B cell (primary cell): Measurements from ENCODE around the gene KNOP1. TPM values are rescaled to one million over a fixed set of nuclear protein-coding genes. Genes with fewer than 3 reads are reported as not detected.

Source experiments
- ATAC-seq: fragments of 200-7000 bp; cut with Tn5 transposase; one replicate; pipeline ENCODE4 v1.10.0; 2021; ENCODE audit warnings: low read depth, mild to moderate bottlenecking, moderate number of reproducible peaks, moderate library complexity
- CTCF ChIA-PET: fragments of 350-600 bp; sonication (Branson Sonifier 250); formaldehyde crosslinking; loops from one replicate; lab custom pipeline; 2021; ENCODE audit warnings: antibody characterized with exemption, inconsistent platforms; lab: Charles Lee
- POLR2A ChIA-PET: fragments of 350-600 bp; sonication (Branson Sonifier 250); formaldehyde crosslinking; loops from one replicate; lab custom pipeline; 2021; ENCODE audit warnings: antibody characterized with exemption; lab: Charles Lee
- DNase-seq: peaks from one replicate; pipeline ENCODE4 v3.0.0; 2013
- H2AFZ ChIP-seq: 2 replicates; pipeline ENCODE4 v1.6.1; 2012; ENCODE audit warnings: mild to moderate bottlenecking, low read depth, low read length; ENCODE audit not compliant: insufficient read depth, poor library complexity, severe bottlenecking
- H3K27ac ChIP-seq, 2 donors: 1 replicate in 1 of 2; 2 replicates in 1 of 2; pipeline ENCODE4 v1.5.1; 2012 to 2013; ENCODE audit warnings: low read length in 2 of 2, mild to moderate bottlenecking in 2 of 2, moderate library complexity in 1 of 2
- H3K27me3 ChIP-seq, 4 experiments: fragments of 200-600 bp in 1 of 4; sonication (generic) in 1 of 4; replicated peaks in 1 of 4; 1 replicate in 2 of 4; 2 replicates in 2 of 4; pipeline versions ENCODE4 v1.6.1 to v1.7.0; 2013 to 2016; ENCODE audit warnings: low read length in 3 of 4, mild to moderate bottlenecking in 2 of 4, mixed read lengths in 1 of 4, moderate library complexity in 1 of 4; ENCODE audit not compliant: insufficient read depth in 4 of 4, control insufficient read depth in 3 of 4; ENCODE audit errors: control extremely low read depth in 1 of 4
- H3K36me3 ChIP-seq, 2 experiments: replicated peaks in 1 of 2; 1 replicate in 1 of 2; 2 replicates in 1 of 2; pipeline versions ENCODE4 v1.6.1 to v1.7.1; 2013; ENCODE audit warnings: low read length in 1 of 2; ENCODE audit not compliant: insufficient read depth in 2 of 2, control insufficient read depth in 1 of 2; ENCODE audit errors: control extremely low read depth in 1 of 2, extremely low read depth in 1 of 2
- H3K4me1 ChIP-seq, 2 donors: fragments of 200-600 bp in 1 of 2; sonication (generic) in 1 of 2; 1 replicate in 1 of 2; 2 replicates in 1 of 2; pipeline versions ENCODE4 v1.5.1 to v1.6.1; 2013 to 2017; ENCODE audit warnings: low read length in 2 of 2; ENCODE audit not compliant: control insufficient read depth in 2 of 2, insufficient read depth in 2 of 2
- H3K4me2 ChIP-seq: replicated peaks from 2 replicates; pipeline ENCODE3; 2012; ENCODE audit warnings: mild to moderate bottlenecking, low read depth, low read length; ENCODE audit not compliant: poor library complexity, severe bottlenecking
- H3K4me3 ChIP-seq, 5 experiments: fragments of 200-600 bp in 1 of 5; sonication (generic) in 1 of 5; 1 replicate in 3 of 5; 2 replicates in 2 of 5; pipeline versions ENCODE4 v1.5.1 to v1.7.0; 2011 to 2016; ENCODE audit warnings: low read length in 4 of 5, mild to moderate bottlenecking in 4 of 5, low read depth in 2 of 5, control low read depth in 1 of 5, moderate library complexity in 1 of 5; ENCODE audit not compliant: insufficient read depth in 1 of 5; ENCODE audit errors: control extremely low read depth in 1 of 5, extremely low read depth in 1 of 5
- H3K79me2 ChIP-seq: fragments of 200-600 bp; sonication (generic); one replicate; pipeline ENCODE4 v1.6.0; 2016; ENCODE audit warnings: low read length; ENCODE audit not compliant: control insufficient read depth, insufficient read depth
- H3K9ac ChIP-seq: fragments of 200-600 bp; sonication (generic); 2 replicates; pipeline ENCODE4 v1.6.1; 2017; ENCODE audit warnings: mild to moderate bottlenecking, low read length, moderate library complexity
- H3K9me3 ChIP-seq, 3 donors: one replicate each; pipeline versions ENCODE4 v1.6.1 to v1.7.1; 2013; ENCODE audit warnings: low read length in 2 of 3; ENCODE audit not compliant: control insufficient read depth in 2 of 3, insufficient read depth in 1 of 3; ENCODE audit errors: control extremely low read depth in 1 of 3
- H4K20me1 ChIP-seq: 2 replicates; pipeline ENCODE4 v1.6.0; 2012; ENCODE audit warnings: mild to moderate bottlenecking, low read length; ENCODE audit not compliant: insufficient read depth, control insufficient read depth, poor library complexity, severe bottlenecking
- H3K27ac Mint-ChIP-seq: one replicate; pipeline ENCODE4 v1.8.0; 2021; ENCODE audit warnings: mixed read lengths
- H3K27me3 Mint-ChIP-seq: one replicate; pipeline ENCODE4 v1.8.0; 2021; ENCODE audit warnings: mixed read lengths
- H3K4me1 Mint-ChIP-seq: one replicate; pipeline ENCODE4 v1.8.0; 2021; ENCODE audit warnings: mixed read lengths
- H3K4me3 Mint-ChIP-seq: one replicate; pipeline ENCODE4 v1.8.0; 2021; ENCODE audit warnings: mixed read lengths
- H3K9me3 Mint-ChIP-seq: one replicate; pipeline ENCODE4 v1.8.0; 2022; ENCODE audit warnings: mixed read lengths; ENCODE audit not compliant: insufficient read depth
- WGBS: methylation state at CpG from one replicate; pipeline ENCODE4 v1.1.5; 2013; ENCODE audit warnings: missing lambda C conversion rate; ENCODE audit not compliant: insufficient coverage; 5-methylcytosine and 5-hydroxymethylcytosine counted together
- intact Hi-C: fragments of 100-400 bp; cut with micrococcal nuclease; formaldehyde crosslinking; loops from one replicate; pipeline ENCODE4 v1.10.0; 2022
- polyA plus RNA-seq: library from polyadenylated mRNA; depleted of rRNA; stranded (reverse); fragments of >200 nt; gene quantifications from 2 replicates; pipeline ENCODE4 v1.2.3, GENCODE V29; 2012
- total RNA-seq, 2 donors: library from RNA; stranded (reverse); fragments of 120-200 nt in 1 of 2; gene quantifications; 1 replicate in 1 of 2; 2 replicates in 1 of 2; pipeline versions ENCODE4 v1.2.3 to v1.2.4, GENCODE V29; 2013 to 2022
- TF ChIP-seq, protein P1 (sequence below): fragments of 200-600 bp; IDR thresholded peaks from one replicate; pipeline ENCODE4 v1.8.0; 2022; ENCODE audit warnings: antibody characterized with exemption, mild to moderate bottlenecking

The KNOP1 gene
- total and polyA plus RNA-seq, 2 donors (not counting 1 experiment from before 2014, with no cell fraction given), result 1.6 to 16.9 TPM

DNA sequence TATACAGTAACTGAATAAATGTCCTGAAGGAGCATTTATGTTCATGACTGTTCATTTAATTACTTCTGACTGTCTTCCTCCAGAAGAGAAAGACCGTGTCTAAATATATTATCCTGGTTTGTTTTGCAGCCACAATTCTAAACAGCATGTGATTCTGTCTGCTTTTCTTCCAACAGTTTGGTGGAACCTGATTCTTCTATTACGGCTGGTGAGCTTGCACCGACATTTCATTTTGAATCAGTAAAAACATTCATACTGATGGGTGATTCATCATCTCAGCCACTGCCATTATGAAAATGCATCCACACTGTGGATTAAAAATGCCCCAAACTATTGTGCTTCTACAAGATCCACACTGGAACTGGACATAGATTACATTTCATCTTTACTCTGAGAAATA lies 16.9 kb downstream of the KNOP1 start:
- Histone ChIP-seq H3K36me3 (peaks cover 0 to 68% of the 10 kb centered on the region in 2 experiments), H3K27ac (no peak overlapping the region), H3K79me2 (no peaks in the 10 kb centered on the region), H3K4me2 (no peak overlapping the region), H3K9ac (no peak overlapping the region), H3K4me3 (no peak overlapping the region), H3K9me3 (no peaks in the 10 kb centered on the region), H3K4me1 (no peaks in the 10 kb centered on the region), H2AFZ (no peak overlapping the region), H3K27me3 (no peaks in the 10 kb centered on the region), H4K20me1 (no peaks in the 10 kb centered on the region)
- TF ChIP-seq, protein P1, sequence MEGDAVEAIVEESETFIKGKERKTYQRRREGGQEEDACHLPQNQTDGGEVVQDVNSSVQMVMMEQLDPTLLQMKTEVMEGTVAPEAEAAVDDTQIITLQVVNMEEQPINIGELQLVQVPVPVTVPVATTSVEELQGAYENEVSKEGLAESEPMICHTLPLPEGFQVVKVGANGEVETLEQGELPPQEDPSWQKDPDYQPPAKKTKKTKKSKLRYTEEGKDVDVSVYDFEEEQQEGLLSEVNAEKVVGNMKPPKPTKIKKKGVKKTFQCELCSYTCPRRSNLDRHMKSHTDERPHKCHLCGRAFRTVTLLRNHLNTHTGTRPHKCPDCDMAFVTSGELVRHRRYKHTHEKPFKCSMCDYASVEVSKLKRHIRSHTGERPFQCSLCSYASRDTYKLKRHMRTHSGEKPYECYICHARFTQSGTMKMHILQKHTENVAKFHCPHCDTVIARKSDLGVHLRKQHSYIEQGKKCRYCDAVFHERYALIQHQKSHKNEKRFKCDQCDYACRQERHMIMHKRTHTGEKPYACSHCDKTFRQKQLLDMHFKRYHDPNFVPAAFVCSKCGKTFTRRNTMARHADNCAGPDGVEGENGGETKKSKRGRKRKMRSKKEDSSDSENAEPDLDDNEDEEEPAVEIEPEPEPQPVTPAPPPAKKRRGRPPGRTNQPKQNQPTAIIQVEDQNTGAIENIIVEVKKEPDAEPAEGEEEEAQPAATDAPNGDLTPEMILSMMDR, result no peak
- CTCF ChIA-PET, result no interaction called here
- Mint-ChIP-seq H3K27me3 (no peaks in the 10 kb centered on the region), H3K4me3 (no peak overlapping the region), H3K27ac (no peak overlapping the region), H3K4me1 (no peaks in the 10 kb centered on the region), H3K9me3 (no peaks in the 10 kb centered on the region)
- WGBS, result 100% methylated on average over 1 of the region's 3 CpGs
- POLR2A ChIA-PET, result no interaction called here
- DNase-seq, result no peak
- no peak for ATAC-seq
- intact Hi-C loops, result no loop called here

DNA sequence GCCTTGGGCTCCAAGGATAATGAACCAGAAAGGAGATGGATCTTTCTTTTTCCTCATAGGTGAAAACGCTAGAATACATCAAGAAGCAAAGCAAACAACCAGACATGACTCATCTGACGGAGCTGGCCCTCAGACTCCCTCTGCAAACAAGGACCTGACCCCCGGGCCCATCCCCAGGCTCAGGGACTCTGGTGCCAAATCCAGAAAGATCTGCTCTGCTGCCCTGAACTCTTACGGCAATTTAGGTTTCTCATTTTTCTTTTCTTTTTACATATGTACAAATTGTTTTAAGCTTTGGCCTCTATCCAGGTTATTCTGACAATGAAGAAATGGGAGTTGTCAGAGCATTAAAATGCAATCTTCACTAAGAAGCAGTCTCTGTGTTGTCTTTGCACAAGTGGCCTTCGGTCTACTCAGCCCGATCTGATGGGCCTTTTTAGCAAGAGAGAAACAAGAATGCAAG lies 17.7 kb downstream of the KNOP1 start:
- intact Hi-C loops, result no loop called here
- peaks cover 0 to 61% of the 10 kb centered on the region in 2 experiments for H3K36me3 ChIP-seq
- Mint-ChIP-seq H3K27me3 (no peaks in the 10 kb centered on the region), H3K4me3 (no peak overlapping the region), H3K27ac (peak overlapping the region; percentile 6), H3K9me3 (no peaks in the 10 kb centered on the region), H3K4me1 (no peaks in the 10 kb centered on the region)
- no peak overlapping the region for H3K4me3 ChIP-seq
- no peaks in the 10 kb centered on the region for H3K79me2 ChIP-seq
- no peaks in the 10 kb centered on the region for H3K27me3 ChIP-seq
- CTCF ChIA-PET, result no interaction called here
- TF ChIP-seq, protein P1, result no peak
- 95% methylated on average over 3 of the region's 6 CpGs for WGBS
- no peaks in the 10 kb centered on the region for H4K20me1 ChIP-seq
- no peak overlapping the region for H3K9ac ChIP-seq
- ATAC-seq (no peak), DNase-seq (no peak)
- POLR2A ChIA-PET, result no interaction called here
- H2AFZ ChIP-seq, result no peak overlapping the region
- H3K27ac ChIP-seq, result no peak overlapping the region
- H3K4me2 ChIP-seq, result no peak overlapping the region
- no peaks in the 10 kb centered on the region for H3K9me3 ChIP-seq
- H3K4me1 ChIP-seq, result no peaks in the 10 kb centered on the region
